Spleen (tissue), 7 donors: ENCODE measurements around the gene PSMC4.

Source experiments
- POLR2AphosphoS5 ChIP-seq, 3 donors: sonication (generic); formaldehyde crosslinking; IDR thresholded peaks; one replicate each; pipeline ENCODE4 v1.5.1; 2017; ENCODE audit warnings: antibody characterized with exemption in 3 of 3
- TF ChIP-seq, protein P1 (sequence below), 11 experiments: fragments of 200-600 bp in 7 of 11; fragments of 450-650 bp in 4 of 11; sonication (generic) in 4 of 11; IDR thresholded peaks in 8 of 11; conservative IDR thresholded peaks in 3 of 11; 1 replicate in 7 of 11; 2 replicates in 4 of 11; pipeline versions ENCODE4 v1.4.0 to v1.8.0; 2016 to 2021; ENCODE audit warnings: antibody characterized with exemption in 11 of 11, inconsistent platforms in 4 of 11, mild to moderate bottlenecking in 1 of 11
- donor health status: DM: no; HTN: no; CAD: no; lungs with moderate emphysema.
- donor health status: DM: no; HTN: no; CAD: no.
- donor health status: DM: no; HTN: no; CAD: no.

DNA sequence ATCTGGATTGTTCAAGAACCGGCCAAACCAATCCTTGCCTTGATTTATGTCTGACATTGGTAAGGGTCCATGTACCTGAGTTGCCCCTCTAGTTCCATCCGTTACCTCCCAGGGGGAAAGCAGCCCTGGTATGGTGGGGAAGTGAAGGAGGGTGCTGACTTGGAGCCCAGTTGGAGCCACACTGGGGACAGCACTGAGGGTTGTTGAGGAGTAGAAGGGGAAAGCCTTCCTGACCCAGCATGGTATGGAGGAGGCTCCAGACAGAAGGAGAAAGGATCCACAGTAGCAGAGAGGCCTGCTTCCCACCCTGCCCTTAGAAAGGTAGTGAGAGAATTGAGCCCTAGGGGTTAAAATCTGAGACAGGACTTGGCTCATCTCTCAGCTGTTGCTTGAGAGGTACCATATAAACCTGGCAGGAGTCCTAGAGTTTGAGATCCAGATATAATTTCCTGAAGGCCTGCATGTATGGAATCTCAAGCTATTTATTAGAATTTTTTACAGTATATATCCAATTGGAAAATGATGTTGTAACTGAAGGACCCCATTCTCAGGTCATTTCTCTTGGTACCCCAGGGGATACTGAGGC, 19.8 kb upstream of the PSMC4 start:
- TF ChIP-seq, protein P1, sequence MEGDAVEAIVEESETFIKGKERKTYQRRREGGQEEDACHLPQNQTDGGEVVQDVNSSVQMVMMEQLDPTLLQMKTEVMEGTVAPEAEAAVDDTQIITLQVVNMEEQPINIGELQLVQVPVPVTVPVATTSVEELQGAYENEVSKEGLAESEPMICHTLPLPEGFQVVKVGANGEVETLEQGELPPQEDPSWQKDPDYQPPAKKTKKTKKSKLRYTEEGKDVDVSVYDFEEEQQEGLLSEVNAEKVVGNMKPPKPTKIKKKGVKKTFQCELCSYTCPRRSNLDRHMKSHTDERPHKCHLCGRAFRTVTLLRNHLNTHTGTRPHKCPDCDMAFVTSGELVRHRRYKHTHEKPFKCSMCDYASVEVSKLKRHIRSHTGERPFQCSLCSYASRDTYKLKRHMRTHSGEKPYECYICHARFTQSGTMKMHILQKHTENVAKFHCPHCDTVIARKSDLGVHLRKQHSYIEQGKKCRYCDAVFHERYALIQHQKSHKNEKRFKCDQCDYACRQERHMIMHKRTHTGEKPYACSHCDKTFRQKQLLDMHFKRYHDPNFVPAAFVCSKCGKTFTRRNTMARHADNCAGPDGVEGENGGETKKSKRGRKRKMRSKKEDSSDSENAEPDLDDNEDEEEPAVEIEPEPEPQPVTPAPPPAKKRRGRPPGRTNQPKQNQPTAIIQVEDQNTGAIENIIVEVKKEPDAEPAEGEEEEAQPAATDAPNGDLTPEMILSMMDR (IDR thresholded peaks at IDR 0.05 in 8 of 11, conservative IDR thresholded peaks at IDR 0.05 in 3 of 11), result no peak
- no peak for TF ChIP-seq POLR2AphosphoS5 (IDR thresholded peaks at IDR 0.05)
